ENCODE measurements around the gene CHAD.
A peak's percentile ranks its signal among the peaks of the same experiment; 100 is the strongest.
"Not testable (repeated sequence)": the region's sequence is repeated elsewhere in the genome, so short reads cannot be mapped to it uniquely, and the experiment has no call there.

Gene CHAD

GRCh38 chr17:50479522-50480141 lies 11.0 kb upstream of the CHAD start:
- H3K4me3 ChIP-seq (ENCODE audit: low read depth, low read length), result peak overlapping the region; percentile 86
- H3K36me3 ChIP-seq (ENCODE audit: control insufficient read depth, insufficient read depth, low read length), result peaks cover 33% of the 10 kb centered on the region
- H3K27me3 ChIP-seq (ENCODE audit: control insufficient read depth, insufficient read depth, low read length), result peaks cover 5% of the 10 kb centered on the region; the same call in 1 of the 2 replicates
- no peaks in the 10 kb centered on the region for H3K9me3 ChIP-seq (ENCODE audit: control insufficient read depth, insufficient read depth, low read length)
- peak overlapping the region; percentile 70 for H3K27ac ChIP-seq (ENCODE audit: low read depth, low read length)
- no peaks in the 10 kb centered on the region for H3K4me1 ChIP-seq (ENCODE audit: control insufficient read depth, insufficient read depth, low read length)
- H3K9ac ChIP-seq (ENCODE audit: low read depth, low read length), result no peak overlapping the region

- Histone ChIP-seq H3K27ac (ENCODE audit: low read depth, low read length) (peak within 1 kb of the TSS; percentile 70), H3K9me3 (ENCODE audit: control insufficient read depth, insufficient read depth, low read length) (no peaks in the 10 kb centered on the region), H3K9ac (ENCODE audit: low read depth, low read length) (peak within 1 kb of the TSS; percentile 73), H3K4me3 (ENCODE audit: low read depth, low read length) (peak within 1 kb of the TSS; percentile 86), H3K27me3 (ENCODE audit: control insufficient read depth, insufficient read depth, low read length) (peaks cover 5% of the 10 kb centered on the region; the same call in 1 of the 2 replicates), H3K4me1 (ENCODE audit: control insufficient read depth, insufficient read depth, low read length) (no peaks in the 10 kb centered on the region), H3K36me3 (ENCODE audit: control insufficient read depth, insufficient read depth, low read length) (peaks cover 23% of the 10 kb centered on the region)
Measured at GRCh38 chr17:50478391-50479381, 10.0 kb upstream of the CHAD start, which contains the start of gene RSAD1. RSAD1 (plus strand) TSS chr17:50478860; CDS start chr17:50478885, 25 bp downstream.

DNA sequence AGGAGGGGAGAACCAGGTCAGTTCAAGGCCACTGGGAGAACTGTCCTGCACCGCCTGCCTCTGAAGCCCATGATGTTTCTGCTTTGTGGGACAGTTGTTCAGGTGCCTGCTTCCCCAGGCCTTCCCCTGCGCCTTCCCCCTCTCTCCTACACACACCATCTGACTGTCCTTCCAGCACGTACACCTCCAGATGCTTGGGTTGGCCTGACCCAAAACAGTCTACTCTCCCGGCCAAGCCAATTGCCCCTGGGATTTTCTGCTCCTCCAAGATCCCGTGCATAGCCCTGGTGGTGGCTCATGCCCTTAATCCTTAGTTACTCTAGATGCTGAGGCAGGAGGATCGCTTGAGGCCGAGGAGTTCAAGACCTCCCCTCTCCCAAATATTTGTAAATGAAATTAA lies 9.3 kb upstream of the CHAD start:
- no peak overlapping the region for H3K27ac ChIP-seq (ENCODE audit: low read depth, low read length)
- peaks cover 17% of the 10 kb centered on the region; the same call in 1 of the 2 replicates for H3K36me3 ChIP-seq (ENCODE audit: control insufficient read depth, insufficient read depth, low read length)
- no peaks in the 10 kb centered on the region for H3K4me1 ChIP-seq (ENCODE audit: control insufficient read depth, insufficient read depth, low read length)
- no peak overlapping the region for H3K9ac ChIP-seq (ENCODE audit: low read depth, low read length)
- H3K4me3 ChIP-seq (ENCODE audit: low read depth, low read length), result peak overlapping the region; percentile 86
- peaks cover 5% of the 10 kb centered on the region; the same call in 1 of the 2 replicates for H3K27me3 ChIP-seq (ENCODE audit: control insufficient read depth, insufficient read depth, low read length)
- no peaks in the 10 kb centered on the region for H3K9me3 ChIP-seq (ENCODE audit: control insufficient read depth, insufficient read depth, low read length)

GRCh38 chr17:50476545-50477315 lies 8.1 kb upstream of the CHAD start:
- Histone ChIP-seq H3K27me3 (ENCODE audit: control insufficient read depth, insufficient read depth, low read length) (peaks cover 5% of the 10 kb centered on the region; the same call in 1 of the 2 replicates), H3K4me1 (ENCODE audit: control insufficient read depth, insufficient read depth, low read length) (no peaks in the 10 kb centered on the region), H3K27ac (ENCODE audit: low read depth, low read length) (no peak overlapping the region), H3K36me3 (ENCODE audit: control insufficient read depth, insufficient read depth, low read length) (peaks cover 10% of the 10 kb centered on the region; the same call in 1 of the 2 replicates), H3K9ac (ENCODE audit: low read depth, low read length) (no peak overlapping the region), H3K4me3 (ENCODE audit: low read depth, low read length) (no peak overlapping the region), H3K9me3 (ENCODE audit: control insufficient read depth, insufficient read depth, low read length) (no peaks in the 10 kb centered on the region)

- H3K36me3 ChIP-seq (ENCODE audit: control insufficient read depth, insufficient read depth, low read length); H3K27ac ChIP-seq (ENCODE audit: low read depth, low read length); H3K27me3 ChIP-seq (ENCODE audit: control insufficient read depth, insufficient read depth, low read length); H3K4me1 ChIP-seq (ENCODE audit: control insufficient read depth, insufficient read depth, low read length); H3K9ac ChIP-seq (ENCODE audit: low read depth, low read length); H3K9me3 ChIP-seq (ENCODE audit: control insufficient read depth, insufficient read depth, low read length): not testable (repeated sequence)
- peak overlapping the region; percentile 17; the same call in 1 of the 2 replicates for H3K4me3 ChIP-seq (ENCODE audit: low read depth, low read length)
Measured at GRCh38 chr17:50475775-50476544, 7.3 kb upstream of the CHAD start.

DNA sequence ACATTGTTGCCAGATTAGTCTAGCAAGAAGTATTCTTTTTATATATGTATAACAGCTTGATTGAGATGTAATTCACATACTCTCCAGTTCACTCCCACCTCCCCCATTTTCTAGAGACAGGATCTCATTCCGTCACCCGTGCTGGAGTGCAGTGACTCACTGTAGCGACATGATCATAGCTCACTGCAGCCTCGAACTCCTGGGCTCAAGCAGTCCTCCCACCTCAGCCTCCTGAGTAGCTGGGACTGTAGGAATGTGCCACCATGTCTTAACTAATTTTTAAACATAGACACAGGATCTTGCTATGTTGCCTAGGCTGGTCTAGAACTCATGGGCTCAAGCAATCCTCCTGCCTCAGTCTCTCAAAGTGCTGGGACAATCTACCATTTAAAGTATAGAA lies 6.7 kb upstream of the CHAD start:
- no peaks in the 10 kb centered on the region for H3K4me1 ChIP-seq (ENCODE audit: control insufficient read depth, insufficient read depth, low read length)
- H3K9ac ChIP-seq (ENCODE audit: low read depth, low read length), result no peak overlapping the region
- H3K27me3 ChIP-seq (ENCODE audit: control insufficient read depth, insufficient read depth, low read length), result peaks cover 5% of the 10 kb centered on the region; the same call in 1 of the 2 replicates
- H3K27ac ChIP-seq (ENCODE audit: low read depth, low read length), result no peak overlapping the region
- 0 out of 2 replicates have a peak, but pooled peaks cover 2% of the 10 kb centered on the region for H3K36me3 ChIP-seq (ENCODE audit: control insufficient read depth, insufficient read depth, low read length)
- H3K9me3 ChIP-seq (ENCODE audit: control insufficient read depth, insufficient read depth, low read length), result no peaks in the 10 kb centered on the region
- 0 out of 2 replicates have a peak overlapping the region, but pooled peaks have one; percentile 17 for H3K4me3 ChIP-seq (ENCODE audit: low read depth, low read length)

GRCh38 chr17:50474523-50474922 lies 5.8 kb upstream of the CHAD start:
- Histone ChIP-seq H3K36me3 (ENCODE audit: control insufficient read depth, insufficient read depth, low read length) (no peaks in the 10 kb centered on the region), H3K9me3 (ENCODE audit: control insufficient read depth, insufficient read depth, low read length) (no peaks in the 10 kb centered on the region), H3K9ac (ENCODE audit: low read depth, low read length) (no peak overlapping the region), H3K4me1 (ENCODE audit: control insufficient read depth, insufficient read depth, low read length) (no peaks in the 10 kb centered on the region), H3K27me3 (ENCODE audit: control insufficient read depth, insufficient read depth, low read length) (peaks cover 8% of the 10 kb centered on the region), H3K27ac (ENCODE audit: low read depth, low read length) (no peak overlapping the region), H3K4me3 (ENCODE audit: low read depth, low read length) (no peak overlapping the region)

- Histone ChIP-seq H3K27ac (ENCODE audit: low read depth, low read length) (no peak overlapping the region), H3K9me3 (ENCODE audit: control insufficient read depth, insufficient read depth, low read length) (no peaks in the 10 kb centered on the region), H3K36me3 (ENCODE audit: control insufficient read depth, insufficient read depth, low read length) (no peaks in the 10 kb centered on the region), H3K27me3 (ENCODE audit: control insufficient read depth, insufficient read depth, low read length) (peaks cover 15% of the 10 kb centered on the region), H3K9ac (ENCODE audit: low read depth, low read length) (no peak overlapping the region), H3K4me1 (ENCODE audit: control insufficient read depth, insufficient read depth, low read length) (no peaks in the 10 kb centered on the region), H3K4me3 (ENCODE audit: low read depth, low read length) (no peak overlapping the region)
Measured at GRCh38 chr17:50473901-50474300, 5.2 kb upstream of the CHAD start.

GRCh38 chr17:50472761-50473161 lies 4.1 kb upstream of the CHAD start:
- peaks cover 26% of the 10 kb centered on the region for H3K27me3 ChIP-seq (ENCODE audit: control insufficient read depth, insufficient read depth, low read length)
- not testable (repeated sequence) for H3K4me3 ChIP-seq (ENCODE audit: low read depth, low read length); H3K9ac ChIP-seq (ENCODE audit: low read depth, low read length); H3K27ac ChIP-seq (ENCODE audit: low read depth, low read length); H3K36me3 ChIP-seq (ENCODE audit: control insufficient read depth, insufficient read depth, low read length); H3K4me1 ChIP-seq (ENCODE audit: control insufficient read depth, insufficient read depth, low read length); H3K9me3 ChIP-seq (ENCODE audit: control insufficient read depth, insufficient read depth, low read length)

GRCh38 chr17:50472286-50472685 lies 3.6 kb upstream of the CHAD start:
- Histone ChIP-seq H3K9ac (ENCODE audit: low read depth, low read length) (no peak overlapping the region), H3K27ac (ENCODE audit: low read depth, low read length) (no peak overlapping the region), H3K9me3 (ENCODE audit: control insufficient read depth, insufficient read depth, low read length) (no peaks in the 10 kb centered on the region), H3K4me1 (ENCODE audit: control insufficient read depth, insufficient read depth, low read length) (peaks cover 11% of the 10 kb centered on the region; the same call in 1 of the 2 replicates), H3K27me3 (ENCODE audit: control insufficient read depth, insufficient read depth, low read length) (peaks cover 29% of the 10 kb centered on the region), H3K4me3 (ENCODE audit: low read depth, low read length) (no peak overlapping the region), H3K36me3 (ENCODE audit: control insufficient read depth, insufficient read depth, low read length) (no peaks in the 10 kb centered on the region)
